Thyroid gland (tissue), 4 donors: ENCODE measurements around the gene TRPV3.

ENCODE experiments used
- POLR2A ChIP-seq, 2 donors: fragments of 450-650 bp; IDR thresholded peaks; one replicate each; pipeline ENCODE4 v1.6.1; 2017; ENCODE audit warnings: antibody characterized with exemption in 2 of 2, mild to moderate bottlenecking in 2 of 2, moderate library complexity in 1 of 2
- TF ChIP-seq, protein P1 (sequence below), 6 experiments: fragments of 200-600 bp in 3 of 6; fragments of 450-650 bp in 3 of 6; sonication (generic) in 3 of 6; IDR thresholded peaks; one replicate each; pipeline ENCODE4 v1.5.1; 2016 to 2019; ENCODE audit warnings: antibody characterized with exemption in 6 of 6, mild to moderate bottlenecking in 2 of 6, inconsistent platforms in 1 of 6, moderate library complexity in 1 of 6

DNA sequence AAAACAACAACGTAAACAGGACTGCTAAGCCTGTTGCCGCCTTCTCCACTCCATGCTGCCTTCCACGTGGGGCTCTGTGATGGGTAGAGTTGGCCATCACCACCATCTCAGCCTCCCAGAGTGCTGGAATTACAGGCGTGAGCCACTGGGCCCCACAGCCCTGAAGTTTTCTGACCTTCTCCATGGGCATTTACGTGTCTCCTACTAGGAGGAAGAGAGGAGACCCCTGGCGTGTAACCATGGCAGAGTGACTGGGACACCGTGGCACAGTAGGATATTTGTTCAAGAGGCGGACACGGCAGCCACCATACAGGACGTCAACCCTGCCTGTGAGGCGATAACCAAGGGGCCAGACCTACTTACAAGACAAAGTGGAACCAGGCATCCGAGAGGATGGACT is 31.1 kb downstream of the TRPV3 start:
- TF ChIP-seq, protein P1, sequence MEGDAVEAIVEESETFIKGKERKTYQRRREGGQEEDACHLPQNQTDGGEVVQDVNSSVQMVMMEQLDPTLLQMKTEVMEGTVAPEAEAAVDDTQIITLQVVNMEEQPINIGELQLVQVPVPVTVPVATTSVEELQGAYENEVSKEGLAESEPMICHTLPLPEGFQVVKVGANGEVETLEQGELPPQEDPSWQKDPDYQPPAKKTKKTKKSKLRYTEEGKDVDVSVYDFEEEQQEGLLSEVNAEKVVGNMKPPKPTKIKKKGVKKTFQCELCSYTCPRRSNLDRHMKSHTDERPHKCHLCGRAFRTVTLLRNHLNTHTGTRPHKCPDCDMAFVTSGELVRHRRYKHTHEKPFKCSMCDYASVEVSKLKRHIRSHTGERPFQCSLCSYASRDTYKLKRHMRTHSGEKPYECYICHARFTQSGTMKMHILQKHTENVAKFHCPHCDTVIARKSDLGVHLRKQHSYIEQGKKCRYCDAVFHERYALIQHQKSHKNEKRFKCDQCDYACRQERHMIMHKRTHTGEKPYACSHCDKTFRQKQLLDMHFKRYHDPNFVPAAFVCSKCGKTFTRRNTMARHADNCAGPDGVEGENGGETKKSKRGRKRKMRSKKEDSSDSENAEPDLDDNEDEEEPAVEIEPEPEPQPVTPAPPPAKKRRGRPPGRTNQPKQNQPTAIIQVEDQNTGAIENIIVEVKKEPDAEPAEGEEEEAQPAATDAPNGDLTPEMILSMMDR (IDR thresholded peaks at IDR 0.05), result no peak
- no peak for TF ChIP-seq POLR2A (IDR thresholded peaks at IDR 0.05)
